Measurements from ENCODE around the gene TPCN2. TPM values are rescaled to one million over a fixed set of nuclear protein-coding genes. Genes with fewer than 3 reads are reported as not detected.

TPCN2 gene
- polyA plus RNA-seq, 1 donor from 2014 or later: 14.2 TPM

DNA sequence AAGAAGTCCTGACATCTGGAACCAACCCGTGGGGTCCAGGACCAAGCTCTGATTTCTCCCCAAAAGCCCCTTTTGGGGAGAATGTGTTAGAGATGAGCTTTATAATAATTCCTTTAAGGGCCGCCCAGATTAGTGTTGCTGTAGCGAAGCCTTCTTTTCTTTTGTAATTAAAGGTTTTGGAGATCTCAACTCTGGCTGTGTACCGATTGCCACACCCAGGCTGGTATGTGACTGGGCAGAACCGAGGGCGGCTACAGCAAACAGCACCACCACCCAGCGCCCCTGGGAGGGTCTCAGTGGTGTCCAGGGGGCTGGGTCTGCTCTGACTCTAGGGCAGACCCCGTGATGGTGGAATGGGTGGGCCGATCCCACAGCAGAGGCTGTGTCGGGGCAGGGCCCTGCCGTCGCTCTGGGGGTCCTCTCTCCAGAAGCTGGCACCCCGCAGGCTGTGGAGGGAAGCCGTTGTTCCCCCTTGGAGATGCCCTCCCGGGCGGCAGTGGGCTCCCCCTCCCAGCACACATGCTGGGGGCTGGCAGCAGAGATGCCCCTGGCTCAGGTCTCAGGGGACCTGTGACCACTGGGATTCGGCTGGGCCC lies 31.0 kb downstream of the TPCN2 start:
- Histone ChIP-seq H3K4me2 (ENCODE audit: low read length) (no peak overlapping the region), H3K9me3 (ENCODE audit: low read length) (no peaks in the 10 kb centered on the region), H3K9ac (ENCODE audit: low read length) (no peak overlapping the region), H3K36me3 (ENCODE audit: insufficient read depth, low read length) (no peaks in the 10 kb centered on the region), H2AFZ (ENCODE audit: low read depth, low read length) (no peak overlapping the region), H3K9me2 (ENCODE audit: insufficient read depth, low read length) (no peaks in the 10 kb centered on the region), H4K20me1 (ENCODE audit: insufficient read depth) (no peaks in the 10 kb centered on the region), H3K27me3 (ENCODE audit: insufficient read depth, low read depth, low read length) (no peaks in the 10 kb centered on the region), H3K79me2 (replicated peaks; ENCODE audit: insufficient read depth, low read length) (no peaks in the 10 kb centered on the region), H3K27ac (ENCODE audit: low read length) (no peak overlapping the region), H3F3A (ENCODE audit: insufficient read depth, low read length, poor library complexity, severe bottlenecking) (no peaks in the 10 kb centered on the region), H3K4me3 (ENCODE audit: low read length) (no peak overlapping the region)
- TF ChIP-seq CTCF (IDR thresholded peaks at IDR 0.05; ENCODE audit: poor library complexity, severe bottlenecking): no peak
- no peak for TF ChIP-seq TAF1 (IDR thresholded peaks at IDR 0.05; ENCODE audit: low read depth)
- no peak for TF ChIP-seq EZH2 (IDR thresholded peaks at IDR 0.05; ENCODE audit: borderline replicate concordance, insufficient read depth, low read length, poor library complexity, severe bottlenecking)

DNA sequence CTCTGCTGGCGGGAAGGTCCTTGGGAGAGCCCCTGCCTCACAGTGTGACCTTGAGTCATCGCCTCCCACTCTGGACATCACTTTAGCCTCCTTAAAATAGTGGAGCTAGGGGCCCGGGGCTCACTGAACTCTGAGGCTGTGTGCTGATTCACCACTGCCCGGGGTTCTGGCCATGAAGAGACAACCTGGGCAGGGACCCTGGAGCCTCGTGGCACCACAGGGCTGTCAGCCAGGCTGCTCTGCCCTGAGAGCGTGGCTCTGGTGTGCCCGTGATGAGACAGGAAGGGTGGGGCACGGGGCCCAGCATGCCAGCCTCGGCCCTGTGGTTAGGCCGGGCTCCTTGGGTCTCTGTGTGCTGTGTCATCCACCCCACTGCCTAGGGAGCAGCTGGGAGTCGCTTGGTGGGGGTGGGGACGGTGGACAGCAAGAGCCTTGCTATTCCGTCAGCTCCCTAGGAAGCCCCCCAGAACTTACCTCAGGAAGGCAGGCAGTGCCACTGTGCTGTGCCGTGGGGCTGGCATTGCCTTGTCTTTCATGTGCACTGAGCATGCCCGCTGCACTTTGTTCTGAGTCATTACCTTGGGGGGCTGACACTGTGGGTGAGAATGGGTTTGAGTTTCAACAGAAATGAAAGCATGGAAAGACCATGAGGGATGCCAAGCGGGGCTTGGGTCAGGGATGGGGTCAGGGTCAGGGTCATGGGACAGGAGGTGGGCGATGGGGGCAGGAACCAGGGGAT lies 31.7 kb downstream of the TPCN2 start:
- Histone ChIP-seq H3K9me3 (ENCODE audit: low read length) (no peaks in the 10 kb centered on the region), H3K4me2 (ENCODE audit: low read length) (no peak overlapping the region), H3K36me3 (ENCODE audit: insufficient read depth, low read length) (no peaks in the 10 kb centered on the region), H3F3A (ENCODE audit: insufficient read depth, low read length, poor library complexity, severe bottlenecking) (no peaks in the 10 kb centered on the region), H3K9ac (ENCODE audit: low read length) (no peak overlapping the region), H4K20me1 (ENCODE audit: insufficient read depth) (no peaks in the 10 kb centered on the region), H3K4me3 (ENCODE audit: low read length) (no peak overlapping the region), H2AFZ (ENCODE audit: low read depth, low read length) (no peak overlapping the region), H3K27ac (ENCODE audit: low read length) (no peak overlapping the region), H3K27me3 (ENCODE audit: insufficient read depth, low read depth, low read length) (no peaks in the 10 kb centered on the region), H3K9me2 (ENCODE audit: insufficient read depth, low read length) (no peaks in the 10 kb centered on the region), H3K79me2 (replicated peaks; ENCODE audit: insufficient read depth, low read length) (no peaks in the 10 kb centered on the region)
- TF ChIP-seq TAF1 (IDR thresholded peaks at IDR 0.05; ENCODE audit: low read depth) (no peak), MXI1 (conservative IDR thresholded peaks at IDR 0.05; ENCODE audit: poor library complexity, severe bottlenecking) (no peak), SMC3 (conservative IDR thresholded peaks at IDR 0.05; ENCODE audit: poor library complexity) (no peak), EZH2 (IDR thresholded peaks at IDR 0.05; ENCODE audit: borderline replicate concordance, insufficient read depth, low read length, poor library complexity, severe bottlenecking) (no peak), EP300 (conservative IDR thresholded peaks at IDR 0.05; ENCODE audit: poor library complexity, severe bottlenecking) (no peak), POLR2AphosphoS5 (IDR thresholded peaks at IDR 0.05) (no peak)
- TF ChIP-seq, protein P1, sequence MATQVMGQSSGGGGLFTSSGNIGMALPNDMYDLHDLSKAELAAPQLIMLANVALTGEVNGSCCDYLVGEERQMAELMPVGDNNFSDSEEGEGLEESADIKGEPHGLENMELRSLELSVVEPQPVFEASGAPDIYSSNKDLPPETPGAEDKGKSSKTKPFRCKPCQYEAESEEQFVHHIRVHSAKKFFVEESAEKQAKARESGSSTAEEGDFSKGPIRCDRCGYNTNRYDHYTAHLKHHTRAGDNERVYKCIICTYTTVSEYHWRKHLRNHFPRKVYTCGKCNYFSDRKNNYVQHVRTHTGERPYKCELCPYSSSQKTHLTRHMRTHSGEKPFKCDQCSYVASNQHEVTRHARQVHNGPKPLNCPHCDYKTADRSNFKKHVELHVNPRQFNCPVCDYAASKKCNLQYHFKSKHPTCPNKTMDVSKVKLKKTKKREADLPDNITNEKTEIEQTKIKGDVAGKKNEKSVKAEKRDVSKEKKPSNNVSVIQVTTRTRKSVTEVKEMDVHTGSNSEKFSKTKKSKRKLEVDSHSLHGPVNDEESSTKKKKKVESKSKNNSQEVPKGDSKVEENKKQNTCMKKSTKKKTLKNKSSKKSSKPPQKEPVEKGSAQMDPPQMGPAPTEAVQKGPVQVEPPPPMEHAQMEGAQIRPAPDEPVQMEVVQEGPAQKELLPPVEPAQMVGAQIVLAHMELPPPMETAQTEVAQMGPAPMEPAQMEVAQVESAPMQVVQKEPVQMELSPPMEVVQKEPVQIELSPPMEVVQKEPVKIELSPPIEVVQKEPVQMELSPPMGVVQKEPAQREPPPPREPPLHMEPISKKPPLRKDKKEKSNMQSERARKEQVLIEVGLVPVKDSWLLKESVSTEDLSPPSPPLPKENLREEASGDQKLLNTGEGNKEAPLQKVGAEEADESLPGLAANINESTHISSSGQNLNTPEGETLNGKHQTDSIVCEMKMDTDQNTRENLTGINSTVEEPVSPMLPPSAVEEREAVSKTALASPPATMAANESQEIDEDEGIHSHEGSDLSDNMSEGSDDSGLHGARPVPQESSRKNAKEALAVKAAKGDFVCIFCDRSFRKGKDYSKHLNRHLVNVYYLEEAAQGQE (IDR thresholded peaks at IDR 0.05; ENCODE audit: borderline replicate concordance): no peak

Data from neural cell (in vitro differentiated cells).